MG63 (cell line): ENCODE results near the gene PHKA1. TPM values are rescaled to one million over a fixed set of nuclear protein-coding genes. Genes with fewer than 3 reads are reported as not detected.
"Not testable (repeated sequence)": the region's sequence is repeated elsewhere in the genome, so short reads cannot be mapped to it uniquely, and the experiment has no call there.

Experiments used
- DNase-seq: peaks from one replicate; pipeline ENCODE4 v3.0.0-alpha.2; 2020
- H3K27me3 ChIP-seq: fragments of 250-450 bp; sonication (Bioruptor Pico); 2 replicates; pipeline ENCODE4 v1.5.1; 2020; ENCODE audit warnings: mild to moderate bottlenecking, moderate library complexity
- H3K36me3 ChIP-seq: fragments of 250-450 bp; sonication (Bioruptor Pico); 2 replicates; pipeline ENCODE4 v1.5.1; 2020; ENCODE audit warnings: mild to moderate bottlenecking, moderate library complexity
- H3K4me3 ChIP-seq: fragments of 250-450 bp; sonication (Bioruptor Pico); 2 replicates; pipeline ENCODE4 v1.5.1; 2020; ENCODE audit warnings: mild to moderate bottlenecking, moderate library complexity
- H3K9me3 ChIP-seq: fragments of 250-450 bp; sonication (Bioruptor Pico); 2 replicates; pipeline ENCODE4 v1.5.1; 2020; ENCODE audit warnings: mild to moderate bottlenecking, moderate library complexity
- total RNA-seq: library from RNA; depleted of rRNA; stranded (reverse); fragments of >200 nt; shearing (Covaris generic); gene quantifications from 2 replicates; pipeline ENCODE4 v1.2.3, GENCODE V29; 2014; ENCODE audit warnings: low replicate concordance

Gene PHKA1
- total RNA-seq, 1 experiment from 2014 or later = 1.6 TPM

DNA sequence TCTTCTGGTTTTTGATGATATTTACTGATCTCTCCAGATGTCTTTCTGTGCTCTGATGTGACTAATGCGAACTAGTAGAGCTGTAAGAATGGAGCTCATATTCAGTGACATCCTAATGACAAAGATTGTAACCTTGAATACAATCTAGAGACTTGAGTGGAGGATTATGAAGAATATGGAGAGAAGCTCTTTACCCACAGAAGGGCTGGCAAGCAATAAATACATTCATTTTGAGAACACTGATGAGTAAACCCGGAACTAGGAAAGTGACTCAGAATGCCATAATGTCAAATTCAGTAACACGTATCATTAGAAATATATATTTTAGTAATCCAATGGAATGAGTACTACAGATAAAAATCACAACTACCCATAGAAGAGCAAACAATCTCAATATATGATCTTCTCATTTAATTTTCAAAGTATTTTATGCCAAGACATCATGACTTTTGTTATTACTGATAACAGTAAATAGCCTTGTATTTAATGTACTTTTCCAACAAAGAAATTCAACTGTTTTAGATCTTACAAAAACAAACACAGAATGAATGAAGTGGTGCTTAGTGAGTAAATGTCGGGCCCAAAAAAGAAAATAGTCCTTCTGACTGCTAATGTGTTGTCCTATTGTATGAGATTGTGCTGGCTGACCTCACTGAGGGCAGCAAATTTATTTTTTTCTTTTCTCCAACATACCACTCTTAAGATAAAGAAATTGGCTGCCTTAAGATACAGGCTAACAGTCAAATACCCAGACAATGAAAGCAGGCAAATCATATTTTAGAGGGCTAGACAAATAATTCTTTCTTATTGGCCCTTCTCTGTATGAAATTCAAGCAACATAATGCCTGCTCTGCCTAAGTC is 92.3 kb downstream of the PHKA1 start:
- Histone ChIP-seq H3K4me3 (no peak overlapping the region), H3K27me3 (no peaks in the 10 kb centered on the region), H3K36me3 (no peaks in the 10 kb centered on the region), H3K9me3 (no peaks in the 10 kb centered on the region)
- DNase-seq = peak; percentile 2

DNA sequence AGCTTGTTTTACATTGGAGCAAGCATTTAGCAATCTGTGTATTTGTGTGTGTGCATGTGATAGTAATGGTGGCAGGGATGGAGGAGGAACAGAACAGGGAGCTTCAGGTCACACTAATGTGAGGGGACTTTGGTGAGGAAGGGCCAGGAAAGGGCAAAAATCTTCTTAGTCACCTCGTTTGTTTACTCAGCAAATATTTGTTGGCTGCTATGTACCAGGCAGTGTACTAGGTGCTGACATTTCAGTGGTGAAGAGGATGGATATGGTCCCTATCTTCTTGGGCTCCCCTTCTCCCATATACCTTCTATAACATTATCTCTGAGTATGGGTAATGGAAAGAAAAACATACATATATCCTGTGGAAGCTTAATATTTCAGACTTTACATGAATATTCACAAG is 92.9 kb downstream of the PHKA1 start:
- Histone ChIP-seq H3K36me3 (no peaks in the 10 kb centered on the region), H3K4me3 (no peak overlapping the region), H3K9me3 (no peaks in the 10 kb centered on the region), H3K27me3 (no peaks in the 10 kb centered on the region)
- no peak for DNase-seq

DNA sequence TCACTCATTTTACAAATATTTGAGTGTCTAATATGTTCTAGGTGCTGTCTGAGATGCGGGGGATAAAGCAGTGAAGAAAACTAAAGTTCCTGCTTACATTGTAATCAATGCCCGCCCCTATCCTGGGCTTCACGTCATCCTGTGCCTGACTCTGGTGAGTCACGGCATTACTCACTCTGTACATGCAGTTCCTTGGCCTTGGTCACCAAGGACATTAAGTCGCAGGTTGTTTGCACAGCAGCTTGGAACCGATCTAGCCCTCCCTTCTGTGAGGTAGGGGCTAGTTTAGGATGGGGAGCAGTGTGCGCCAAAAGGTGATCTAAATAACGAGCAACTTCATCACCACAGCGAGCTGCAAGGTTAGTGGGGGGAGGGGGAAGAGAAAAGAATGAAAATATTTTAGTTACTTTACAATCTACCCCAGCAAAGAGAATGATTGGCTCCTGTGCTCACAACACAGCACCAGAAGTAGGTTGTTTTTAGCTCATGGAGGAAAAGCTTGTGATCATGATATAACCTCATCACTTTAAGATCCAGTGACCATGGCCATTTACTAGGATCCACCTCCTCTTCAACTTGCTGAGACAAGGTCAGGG is 93.5 kb downstream of the PHKA1 start:
- no peaks in the 10 kb centered on the region for H3K36me3 ChIP-seq
- H3K27me3 ChIP-seq = no peaks in the 10 kb centered on the region
- H3K4me3 ChIP-seq = no peak overlapping the region
- no peaks in the 10 kb centered on the region for H3K9me3 ChIP-seq
- DNase-seq = peak; percentile 75

DNA sequence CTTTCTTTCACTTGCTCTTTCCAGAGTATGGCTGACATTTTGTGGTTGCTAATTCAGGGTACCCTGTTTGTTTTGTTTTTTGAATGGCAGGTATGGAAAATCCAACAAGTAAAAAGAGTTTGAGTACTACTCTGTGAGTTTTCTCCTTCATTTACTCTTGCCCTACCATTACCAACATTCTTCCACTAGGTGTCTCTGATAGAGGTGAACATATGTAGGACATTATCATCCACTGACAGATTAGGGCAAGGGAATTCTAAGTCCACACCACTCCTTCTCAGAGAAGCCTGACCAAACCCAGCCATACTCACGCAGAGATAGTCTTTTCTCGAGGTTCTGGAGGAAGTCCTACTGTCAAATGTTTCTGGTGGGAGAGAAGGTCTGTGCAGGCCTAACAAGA is 104.8 kb downstream of the PHKA1 start:
- no peak overlapping the region for H3K4me3 ChIP-seq
- H3K36me3 ChIP-seq = no peaks in the 10 kb centered on the region
- DNase-seq = no peak
- H3K27me3 ChIP-seq = no peaks in the 10 kb centered on the region
- no peaks in the 10 kb centered on the region for H3K9me3 ChIP-seq

DNA sequence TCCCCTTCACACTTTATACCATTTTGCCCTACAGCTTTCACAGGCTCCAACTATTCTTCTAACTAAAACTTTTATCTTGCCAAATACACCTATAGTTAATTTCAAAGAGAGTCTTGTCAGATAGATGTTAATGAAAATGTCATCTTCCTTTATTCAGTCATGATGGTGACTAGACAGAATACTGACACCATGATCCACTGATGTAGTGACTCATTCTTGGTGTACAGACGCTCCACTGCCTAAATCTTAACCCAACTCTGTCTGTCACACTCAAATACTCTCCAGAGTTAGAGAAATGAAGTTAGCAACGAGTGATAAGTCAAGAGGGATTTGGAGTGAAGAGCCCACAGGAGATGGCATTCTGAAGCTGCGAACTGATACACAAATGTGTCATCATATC is 109.4 kb downstream of the PHKA1 start:
- DNase-seq = no peak
- H3K36me3 ChIP-seq = no peaks in the 10 kb centered on the region
- H3K9me3 ChIP-seq = no peaks in the 10 kb centered on the region
- no peak overlapping the region for H3K4me3 ChIP-seq
- H3K27me3 ChIP-seq = no peaks in the 10 kb centered on the region

DNA sequence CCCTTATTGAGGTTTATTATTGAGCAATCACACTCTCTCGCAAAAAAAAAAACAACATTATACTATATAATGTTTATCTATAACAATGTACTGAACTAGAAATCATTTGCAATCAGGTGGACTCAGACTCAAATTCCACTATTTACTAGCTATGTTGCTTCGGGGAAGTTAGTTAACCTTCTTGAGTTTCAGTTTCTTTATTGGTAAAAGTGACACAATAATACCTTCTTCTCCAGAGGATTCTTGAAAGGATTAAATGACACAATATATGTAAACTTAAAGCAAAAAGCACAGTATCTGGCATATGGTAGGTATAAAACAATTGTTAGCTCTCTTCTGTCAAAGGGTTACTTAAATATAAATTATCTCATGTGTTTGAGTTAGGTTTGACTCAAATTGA is 110.0 kb downstream of the PHKA1 start:
- Histone ChIP-seq H3K9me3 (no peaks in the 10 kb centered on the region), H3K36me3 (no peaks in the 10 kb centered on the region), H3K4me3 (no peak overlapping the region), H3K27me3 (no peaks in the 10 kb centered on the region)
- DNase-seq = no peak

GRCh38 chrX:72591038-72591437 is 123.1 kb downstream of the PHKA1 start:
- not testable (repeated sequence) for H3K9me3 ChIP-seq, H3K36me3 ChIP-seq, H3K4me3 ChIP-seq, DNase-seq, H3K27me3 ChIP-seq

- Histone ChIP-seq H3K27me3 (no peaks in the 10 kb centered on the region), H3K36me3 (no peaks in the 10 kb centered on the region), H3K4me3 (no peak overlapping the region), H3K9me3 (no peaks in the 10 kb centered on the region)
- no peak for DNase-seq
These were observed 129.9 kb downstream of the PHKA1 start for GRCh38 chrX:72584163-72584562.

DNA sequence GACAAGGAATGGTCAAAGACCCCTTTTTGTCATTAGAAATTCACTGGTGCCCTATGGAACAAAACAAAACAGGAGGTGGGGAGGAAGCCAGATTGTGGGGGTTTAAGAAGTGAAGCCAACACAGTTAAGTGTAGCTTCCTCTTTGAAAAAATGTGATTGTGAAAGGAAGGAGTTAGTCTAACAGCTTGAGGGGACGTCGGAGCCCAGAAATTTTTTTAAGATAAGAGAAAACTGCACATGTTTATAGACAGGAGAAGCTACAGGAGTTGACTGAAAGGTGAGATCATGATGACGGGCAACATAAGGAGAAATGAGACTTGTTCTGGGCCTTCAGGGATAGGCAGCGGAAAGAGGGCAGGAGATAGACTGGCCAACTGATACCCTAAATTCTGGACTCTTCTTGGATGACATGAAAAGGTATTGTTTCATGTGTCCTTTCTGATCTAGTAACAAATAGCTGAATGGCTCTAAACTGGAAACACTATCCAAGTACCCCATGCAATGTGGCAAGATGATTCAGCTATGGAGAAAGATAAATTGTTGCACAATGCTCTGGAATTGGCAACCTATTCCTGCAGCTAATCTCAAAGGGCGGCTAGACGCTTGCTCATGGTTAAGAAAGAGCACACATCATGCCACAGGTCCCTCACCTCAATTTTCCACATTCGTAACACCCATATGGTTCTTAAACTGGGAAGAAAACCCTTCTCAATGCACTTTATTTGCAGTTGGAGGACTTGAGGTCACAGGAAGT is 137.8 kb downstream of the PHKA1 start:
- Histone ChIP-seq H3K27me3 (no peaks in the 10 kb centered on the region), H3K4me3 (no peak overlapping the region)
- DNase-seq = peak; percentile 30

DNA sequence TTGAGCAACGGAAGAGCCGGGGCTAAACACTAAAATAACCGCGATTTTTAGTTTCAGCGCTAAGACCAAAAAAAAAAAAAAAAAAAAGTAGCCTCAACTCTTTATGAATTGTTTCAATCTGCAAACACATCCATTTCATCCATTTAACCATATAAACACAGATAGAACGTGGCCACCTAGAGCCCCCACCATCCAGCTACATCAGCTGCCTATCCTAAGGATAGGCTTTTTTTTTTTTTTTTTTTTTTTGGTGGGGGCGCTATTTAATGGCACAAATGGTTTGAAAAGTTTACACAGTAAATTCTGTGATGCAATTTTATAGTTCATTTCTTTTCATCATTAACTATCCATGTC is 141.0 kb downstream of the PHKA1 start:
- H3K36me3 ChIP-seq = no peaks in the 10 kb centered on the region
- peak overlapping the region; percentile 78 for H3K4me3 ChIP-seq
- DNase-seq = no peak
- H3K27me3 ChIP-seq = no peaks in the 10 kb centered on the region
- no peaks in the 10 kb centered on the region for H3K9me3 ChIP-seq

More for the DNA sequence above, 137.8 kb downstream of the PHKA1 start:
- H3K36me3 ChIP-seq = no peaks in the 10 kb centered on the region
- no peaks in the 10 kb centered on the region for H3K9me3 ChIP-seq

DNA sequence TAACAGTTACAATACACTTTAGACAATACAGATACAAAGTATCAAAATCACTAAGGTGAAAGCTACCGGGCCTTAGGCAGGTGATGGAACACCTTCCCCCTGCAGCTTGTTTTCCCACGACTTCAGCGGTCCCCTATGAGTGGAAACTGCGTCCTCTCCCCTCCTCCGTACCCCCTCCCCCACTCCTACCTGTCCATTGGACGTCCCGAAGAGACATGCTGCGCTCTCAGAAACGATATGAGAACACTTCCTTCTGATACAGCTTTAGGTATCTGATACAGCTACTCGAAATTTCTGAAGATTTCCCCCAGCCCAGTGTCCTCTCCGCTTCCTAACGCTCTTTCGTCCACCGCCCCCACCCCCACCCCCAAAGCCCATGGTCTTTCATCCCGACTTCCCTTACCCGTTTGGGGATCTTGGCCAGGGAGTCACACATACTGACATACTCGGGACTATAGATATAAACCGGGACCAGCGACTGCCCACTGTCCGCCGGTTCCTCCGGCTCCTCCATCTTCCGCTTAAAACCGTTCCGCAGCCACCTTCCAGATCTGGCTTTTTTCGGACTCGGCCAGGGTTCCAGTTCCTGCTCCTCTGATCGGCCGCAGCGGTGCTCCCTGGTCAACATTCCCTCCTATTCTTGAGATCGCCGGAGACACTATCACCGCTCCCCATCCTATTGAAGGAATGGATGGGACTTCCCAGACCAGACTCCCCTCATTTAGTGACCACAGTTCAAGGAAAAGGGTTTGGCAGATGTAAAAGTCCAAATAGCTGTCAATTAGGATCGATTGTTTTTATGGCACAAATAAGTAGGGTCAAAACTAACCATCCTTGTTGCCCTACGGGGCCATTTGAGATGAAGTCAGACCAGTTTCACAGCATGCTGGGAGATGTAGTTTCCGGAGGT is 141.6 kb downstream of the PHKA1 start, which contains the start of gene HDAC8:
TSS of gene HDAC8 (minus strand) at position 596 of the 910 bp plus-strand sequence. CDS start at position 514, 82 bp downstream.
- DNase-seq = peak; percentile 72
- Histone ChIP-seq H3K4me3 (peak within 1 kb of the TSS; percentile 78), H3K27me3 (no peaks in the 10 kb centered on the region), H3K9me3 (no peaks in the 10 kb centered on the region), H3K36me3 (0 out of 2 replicates have a peak, but pooled peaks cover 2% of the 10 kb centered on the region)

DNA sequence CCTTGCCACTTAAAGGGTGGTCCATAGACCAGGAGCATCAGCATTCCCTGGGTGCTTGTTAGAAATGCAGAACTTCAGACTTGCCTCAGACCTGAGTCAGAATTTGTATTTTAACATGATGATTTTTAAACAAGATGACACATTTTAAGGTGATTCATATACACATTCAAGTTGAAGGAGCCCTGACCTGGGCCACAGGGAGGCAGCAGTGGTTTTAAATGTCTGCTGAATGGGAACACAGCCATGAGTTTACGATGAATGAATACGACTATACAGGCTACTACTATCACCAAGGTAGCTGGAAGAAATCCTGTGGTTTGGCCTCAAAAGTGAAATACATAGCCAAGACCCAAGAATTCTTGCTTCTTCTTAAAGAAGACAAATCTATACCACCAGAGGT is 144.3 kb downstream of the PHKA1 start:
- Histone ChIP-seq H3K27me3 (no peaks in the 10 kb centered on the region), H3K4me3 (no peak overlapping the region), H3K9me3 (no peaks in the 10 kb centered on the region), H3K36me3 (peaks cover 12% of the 10 kb centered on the region)
- DNase-seq = peak; percentile 74

- no peaks in the 10 kb centered on the region for H3K27me3 ChIP-seq
- no peaks in the 10 kb centered on the region for H3K9me3 ChIP-seq
- H3K4me3 ChIP-seq = no peak overlapping the region
- DNase-seq = peak; percentile 69
- H3K36me3 ChIP-seq = peaks cover 16% of the 10 kb centered on the region
These were observed 145.6 kb downstream of the PHKA1 start for GRCh38 chrX:72568406-72569092.

DNA sequence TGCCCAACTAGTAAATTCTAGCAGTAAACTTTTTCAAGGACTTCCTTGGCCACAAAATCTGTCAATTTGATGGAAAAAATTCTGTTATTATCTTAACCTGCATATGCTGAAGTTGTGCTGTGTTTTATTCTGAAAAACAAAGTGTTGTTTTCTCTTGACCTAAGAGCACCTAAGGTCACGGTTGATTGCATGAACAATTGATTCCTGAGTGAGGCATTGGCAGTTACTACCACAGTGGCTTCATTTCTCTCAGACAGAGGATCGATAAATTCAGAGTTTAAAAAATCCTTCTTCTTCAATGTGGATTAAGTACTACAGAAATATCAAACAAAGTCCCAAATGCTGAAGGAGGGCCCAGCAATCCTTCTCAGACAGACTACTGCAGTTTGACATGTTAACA is 147.7 kb downstream of the PHKA1 start:
- Histone ChIP-seq H3K27me3 (no peaks in the 10 kb centered on the region), H3K36me3 (peaks cover 16% of the 10 kb centered on the region), H3K4me3 (no peak overlapping the region), H3K9me3 (no peaks in the 10 kb centered on the region)
- DNase-seq = no peak

- DNase-seq, H3K36me3 ChIP-seq, H3K27me3 ChIP-seq, H3K9me3 ChIP-seq, H3K4me3 ChIP-seq: not testable (repeated sequence)
These were observed 154.5 kb downstream of the PHKA1 start for GRCh38 chrX:72559655-72560054.
